ENCODE results near the gene CDC42BPB. TPM values are rescaled to one million over a fixed set of nuclear protein-coding genes. Genes with fewer than 3 reads are reported as not detected.

Gene CDC42BPB
- total and polyA plus RNA-seq, 2 of the 13 experiments (the other 11 are each of a cell fraction or from before 2014, with no cell fraction given): 19.7 to 32.3 TPM

DNA sequence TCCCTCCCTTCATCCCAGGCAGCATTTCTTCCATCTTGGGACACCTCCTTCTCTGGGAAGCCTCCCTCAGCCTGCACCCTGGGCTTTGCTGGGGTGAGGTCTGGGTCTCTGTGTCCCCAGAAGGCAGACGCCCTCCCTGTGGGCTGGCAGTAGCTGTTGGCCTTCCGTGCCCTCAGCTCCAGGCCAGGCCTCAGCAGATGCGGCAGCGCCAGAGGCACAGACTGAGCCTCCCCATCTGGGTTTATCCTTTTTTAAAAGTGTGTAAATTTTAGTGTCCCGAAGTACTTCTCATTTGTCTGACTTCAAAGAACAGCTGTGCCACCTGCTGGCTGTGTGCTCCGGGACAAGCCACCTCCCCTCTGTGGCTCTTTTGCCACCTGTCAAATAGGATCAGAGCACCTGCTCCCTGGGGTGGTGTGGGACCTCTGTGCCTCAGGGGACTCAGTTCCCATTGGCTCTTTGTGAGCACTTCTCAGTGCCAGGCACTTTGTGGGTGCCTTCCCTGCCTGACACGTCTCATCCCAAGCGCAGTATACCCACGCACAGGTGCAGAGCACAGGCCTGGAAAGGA, 48.3 kb upstream of the CDC42BPB start:
- POLR2A ChIA-PET: interaction anchor here (0.8 to 4.1 kb wide), 12 partner anchors 11 to 249 kb away, joined by 3 to 39 read pairs (median 5); partner anchors contain the start of genes EIF5 and EXOC3L4
- TF ChIP-seq, protein P1, sequence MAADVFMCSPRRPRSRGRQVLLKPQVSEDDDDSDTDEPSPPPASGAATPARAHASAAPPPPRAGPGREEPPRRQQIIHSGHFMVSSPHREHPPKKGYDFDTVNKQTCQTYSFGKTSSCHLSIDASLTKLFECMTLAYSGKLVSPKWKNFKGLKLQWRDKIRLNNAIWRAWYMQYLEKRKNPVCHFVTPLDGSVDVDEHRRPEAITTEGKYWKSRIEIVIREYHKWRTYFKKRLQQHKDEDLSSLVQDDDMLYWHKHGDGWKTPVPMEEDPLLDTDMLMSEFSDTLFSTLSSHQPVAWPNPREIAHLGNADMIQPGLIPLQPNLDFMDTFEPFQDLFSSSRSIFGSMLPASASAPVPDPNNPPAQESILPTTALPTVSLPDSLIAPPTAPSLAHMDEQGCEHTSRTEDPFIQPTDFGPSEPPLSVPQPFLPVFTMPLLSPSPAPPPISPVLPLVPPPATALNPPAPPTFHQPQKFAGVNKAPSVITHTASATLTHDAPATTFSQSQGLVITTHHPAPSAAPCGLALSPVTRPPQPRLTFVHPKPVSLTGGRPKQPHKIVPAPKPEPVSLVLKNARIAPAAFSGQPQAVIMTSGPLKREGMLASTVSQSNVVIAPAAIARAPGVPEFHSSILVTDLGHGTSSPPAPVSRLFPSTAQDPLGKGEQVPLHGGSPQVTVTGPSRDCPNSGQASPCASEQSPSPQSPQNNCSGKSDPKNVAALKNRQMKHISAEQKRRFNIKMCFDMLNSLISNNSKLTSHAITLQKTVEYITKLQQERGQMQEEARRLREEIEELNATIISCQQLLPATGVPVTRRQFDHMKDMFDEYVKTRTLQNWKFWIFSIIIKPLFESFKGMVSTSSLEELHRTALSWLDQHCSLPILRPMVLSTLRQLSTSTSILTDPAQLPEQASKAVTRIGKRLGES (CRISPR knock-in tag; IDR thresholded peaks at IDR 0.05; ENCODE audit: borderline replicate concordance): no peak
- no peak for TF ChIP-seq PAF1 (CRISPR knock-in tag; IDR thresholded peaks at IDR 0.05)
- TF ChIP-seq, protein P2, sequence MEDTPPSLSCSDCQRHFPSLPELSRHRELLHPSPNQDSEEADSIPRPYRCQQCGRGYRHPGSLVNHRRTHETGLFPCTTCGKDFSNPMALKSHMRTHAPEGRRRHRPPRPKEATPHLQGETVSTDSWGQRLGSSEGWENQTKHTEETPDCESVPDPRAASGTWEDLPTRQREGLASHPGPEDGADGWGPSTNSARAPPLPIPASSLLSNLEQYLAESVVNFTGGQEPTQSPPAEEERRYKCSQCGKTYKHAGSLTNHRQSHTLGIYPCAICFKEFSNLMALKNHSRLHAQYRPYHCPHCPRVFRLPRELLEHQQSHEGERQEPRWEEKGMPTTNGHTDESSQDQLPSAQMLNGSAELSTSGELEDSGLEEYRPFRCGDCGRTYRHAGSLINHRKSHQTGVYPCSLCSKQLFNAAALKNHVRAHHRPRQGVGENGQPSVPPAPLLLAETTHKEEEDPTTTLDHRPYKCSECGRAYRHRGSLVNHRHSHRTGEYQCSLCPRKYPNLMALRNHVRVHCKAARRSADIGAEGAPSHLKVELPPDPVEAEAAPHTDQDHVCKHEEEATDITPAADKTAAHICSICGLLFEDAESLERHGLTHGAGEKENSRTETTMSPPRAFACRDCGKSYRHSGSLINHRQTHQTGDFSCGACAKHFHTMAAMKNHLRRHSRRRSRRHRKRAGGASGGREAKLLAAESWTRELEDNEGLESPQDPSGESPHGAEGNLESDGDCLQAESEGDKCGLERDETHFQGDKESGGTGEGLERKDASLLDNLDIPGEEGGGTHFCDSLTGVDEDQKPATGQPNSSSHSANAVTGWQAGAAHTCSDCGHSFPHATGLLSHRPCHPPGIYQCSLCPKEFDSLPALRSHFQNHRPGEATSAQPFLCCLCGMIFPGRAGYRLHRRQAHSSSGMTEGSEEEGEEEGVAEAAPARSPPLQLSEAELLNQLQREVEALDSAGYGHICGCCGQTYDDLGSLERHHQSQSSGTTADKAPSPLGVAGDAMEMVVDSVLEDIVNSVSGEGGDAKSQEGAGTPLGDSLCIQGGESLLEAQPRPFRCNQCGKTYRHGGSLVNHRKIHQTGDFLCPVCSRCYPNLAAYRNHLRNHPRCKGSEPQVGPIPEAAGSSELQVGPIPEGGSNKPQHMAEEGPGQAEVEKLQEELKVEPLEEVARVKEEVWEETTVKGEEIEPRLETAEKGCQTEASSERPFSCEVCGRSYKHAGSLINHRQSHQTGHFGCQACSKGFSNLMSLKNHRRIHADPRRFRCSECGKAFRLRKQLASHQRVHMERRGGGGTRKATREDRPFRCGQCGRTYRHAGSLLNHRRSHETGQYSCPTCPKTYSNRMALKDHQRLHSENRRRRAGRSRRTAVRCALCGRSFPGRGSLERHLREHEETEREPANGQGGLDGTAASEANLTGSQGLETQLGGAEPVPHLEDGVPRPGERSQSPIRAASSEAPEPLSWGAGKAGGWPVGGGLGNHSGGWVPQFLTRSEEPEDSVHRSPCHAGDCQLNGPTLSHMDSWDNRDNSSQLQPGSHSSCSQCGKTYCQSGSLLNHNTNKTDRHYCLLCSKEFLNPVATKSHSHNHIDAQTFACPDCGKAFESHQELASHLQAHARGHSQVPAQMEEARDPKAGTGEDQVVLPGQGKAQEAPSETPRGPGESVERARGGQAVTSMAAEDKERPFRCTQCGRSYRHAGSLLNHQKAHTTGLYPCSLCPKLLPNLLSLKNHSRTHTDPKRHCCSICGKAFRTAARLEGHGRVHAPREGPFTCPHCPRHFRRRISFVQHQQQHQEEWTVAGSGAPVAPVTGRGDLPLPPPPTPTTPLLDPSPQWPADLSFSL (CRISPR knock-in tag; IDR thresholded peaks at IDR 0.05): no peak
- no peak for TF ChIP-seq ZMYM4 (CRISPR knock-in tag; IDR thresholded peaks at IDR 0.05)
- no peak for TF ChIP-seq EP300 (IDR thresholded peaks at IDR 0.05; ENCODE audit: low read depth in 2 of 2, low read length in 2 of 2)
- no peak for TF ChIP-seq EP300 (CRISPR knock-in tag; IDR thresholded peaks at IDR 0.05; ENCODE audit: borderline replicate concordance)
- TF ChIP-seq CHCHD3 (CRISPR knock-in tag; IDR thresholded peaks at IDR 0.05): 0 out of 2 replicates have a peak, but pooled peaks have one; percentile 32
- TF ChIP-seq, protein P3, sequence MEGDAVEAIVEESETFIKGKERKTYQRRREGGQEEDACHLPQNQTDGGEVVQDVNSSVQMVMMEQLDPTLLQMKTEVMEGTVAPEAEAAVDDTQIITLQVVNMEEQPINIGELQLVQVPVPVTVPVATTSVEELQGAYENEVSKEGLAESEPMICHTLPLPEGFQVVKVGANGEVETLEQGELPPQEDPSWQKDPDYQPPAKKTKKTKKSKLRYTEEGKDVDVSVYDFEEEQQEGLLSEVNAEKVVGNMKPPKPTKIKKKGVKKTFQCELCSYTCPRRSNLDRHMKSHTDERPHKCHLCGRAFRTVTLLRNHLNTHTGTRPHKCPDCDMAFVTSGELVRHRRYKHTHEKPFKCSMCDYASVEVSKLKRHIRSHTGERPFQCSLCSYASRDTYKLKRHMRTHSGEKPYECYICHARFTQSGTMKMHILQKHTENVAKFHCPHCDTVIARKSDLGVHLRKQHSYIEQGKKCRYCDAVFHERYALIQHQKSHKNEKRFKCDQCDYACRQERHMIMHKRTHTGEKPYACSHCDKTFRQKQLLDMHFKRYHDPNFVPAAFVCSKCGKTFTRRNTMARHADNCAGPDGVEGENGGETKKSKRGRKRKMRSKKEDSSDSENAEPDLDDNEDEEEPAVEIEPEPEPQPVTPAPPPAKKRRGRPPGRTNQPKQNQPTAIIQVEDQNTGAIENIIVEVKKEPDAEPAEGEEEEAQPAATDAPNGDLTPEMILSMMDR (CRISPR knock-in tag; IDR thresholded peaks at IDR 0.05): peak; percentile 46
- no peak for TF ChIP-seq ATRX (CRISPR knock-in tag; IDR thresholded peaks at IDR 0.05; ENCODE audit: borderline replicate concordance)
- TF ChIP-seq ZNF253 (CRISPR knock-in tag; IDR thresholded peaks at IDR 0.05; ENCODE audit: borderline replicate concordance): peak; percentile 18; the same call in 1 of the 2 replicates
- TF ChIP-seq NR2F2 (IDR thresholded peaks at IDR 0.05; ENCODE audit: borderline replicate concordance, low read depth): no peak
- TF ChIP-seq HCFC1 (IDR thresholded peaks at IDR 0.05; ENCODE audit: low read depth, low read length): no peak
- TF ChIP-seq, protein P4, sequence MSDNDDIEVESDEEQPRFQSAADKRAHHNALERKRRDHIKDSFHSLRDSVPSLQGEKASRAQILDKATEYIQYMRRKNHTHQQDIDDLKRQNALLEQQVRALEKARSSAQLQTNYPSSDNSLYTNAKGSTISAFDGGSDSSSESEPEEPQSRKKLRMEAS (IDR thresholded peaks at IDR 0.05): no peak

More for the DNA sequence above, 48.3 kb upstream of the CDC42BPB start:
- Histone ChIP-seq H3K9me3 (ENCODE audit: low read length) (no peaks in the 10 kb centered on the region), H3K27me3 (ENCODE audit: control insufficient read depth in 1 of 2, insufficient read depth in 2 of 2, low read length in 2 of 2) (no peaks in the 10 kb centered on the region), H3K4me2 (ENCODE audit: low read depth, low read length) (peak overlapping the region; percentile 84), H2AFZ (ENCODE audit: low read length) (no peak overlapping the region), H3K4me1 (ENCODE audit: insufficient read depth, low read length) (peaks cover 87% of the 10 kb centered on the region), H4K20me1 (ENCODE audit: insufficient read depth, low read length) (peaks cover 20% of the 10 kb centered on the region), H3K36me3 (replicated peaks in 1 of 2; ENCODE audit: control insufficient read depth in 1 of 2, insufficient read depth in 2 of 2, low read length in 2 of 2) (peaks cover 5 to 6% of the 10 kb centered on the region in 2 experiments; a peak in 2 of 5 replicates), H3K4me3 (replicated peaks in 1 of 3; ENCODE audit: insufficient read depth in 1 of 3, low read depth in 2 of 3, low read length in 3 of 3) (peak overlapping the region in 1 of 3 experiments; percentile 71; a peak in 2 of 6 replicates), H3K79me2 (ENCODE audit: insufficient read depth, low read length) (peaks cover 7% of the 10 kb centered on the region), H3K9ac (ENCODE audit: insufficient read depth, low read depth, low read length) (no peak overlapping the region), H3K27ac (ENCODE audit: extremely low read length, insufficient read depth, low read length) (no peak overlapping the region)
- intact Hi-C loops (cut with micrococcal nuclease; ENCODE audit: unreplicated experiment) (no loop called here), in situ Hi-C loops (cut with HindIII; ENCODE audit: extremely low pct_ligation_motif_present, low pct_unique_long_range_greater_than_20kb) (no loop called here)
- BruUV-seq (replicated peaks): no TSS peak
- WGBS (ENCODE audit: low lambda C conversion rate): 78% methylated on average over 5 of the region's 9 CpGs
- ATAC-seq: no peak
- CTCF ChIA-PET (ENCODE audit: low intra/inter-chr PET ratio, low total read pairs): interaction anchor here (1.2 to 2.1 kb wide), 3 partner anchors 21 to 187 kb away, joined by 6 to 8 read pairs (median 6); no protein-coding TSS in a partner anchor
- DNase-seq (ENCODE audit: low spot score): no peak
- FAIRE-seq: no peak
